Bone marrow (tissue), 2 donors: Measurements from ENCODE around the gene IRF4.
"Not testable (repeated sequence)": the region's sequence is repeated elsewhere in the genome, so short reads cannot be mapped to it uniquely, and the experiment has no call there.

Source experiments
- DNase-seq, 2 donors: peaks; one replicate each; lab custom pipeline; 2025; lab: John Stamatoyannopoulos, UW

The IRF4 gene

GRCh38 chr6:366389-367297 is 24.9 kb upstream of the IRF4 start:
- DNase-seq = no peak

- no peak for DNase-seq
Measured at GRCh38 chr6:367298-367794, 24.2 kb upstream of the IRF4 start.

- DNase-seq = no peak
Measured at GRCh38 chr6:367891-368630, 23.5 kb upstream of the IRF4 start.

- no peak for DNase-seq
Measured at GRCh38 chr6:369559-370431, 21.8 kb upstream of the IRF4 start.

- DNase-seq = no peak
Measured at GRCh38 chr6:370555-370954, 21.0 kb upstream of the IRF4 start.

- not testable (repeated sequence) for DNase-seq
Measured at GRCh38 chr6:371851-372250, 19.7 kb upstream of the IRF4 start.

GRCh38 chr6:372336-372911 is 19.1 kb upstream of the IRF4 start:
- no peak for DNase-seq

- DNase-seq = no peak
Measured at GRCh38 chr6:373031-373430, 18.5 kb upstream of the IRF4 start.

GRCh38 chr6:373773-374724 is 17.5 kb upstream of the IRF4 start:
- no peak for DNase-seq

GRCh38 chr6:374956-375355 is 16.6 kb upstream of the IRF4 start:
- no peak for DNase-seq

- no peak for DNase-seq
Measured at GRCh38 chr6:376827-377640, 14.5 kb upstream of the IRF4 start.

GRCh38 chr6:377641-378020 is 13.9 kb upstream of the IRF4 start:
- not testable (repeated sequence) for DNase-seq

GRCh38 chr6:378090-378957 is 13.2 kb upstream of the IRF4 start:
- no peak for DNase-seq

- no peak for DNase-seq
Measured at GRCh38 chr6:378958-379409, 12.6 kb upstream of the IRF4 start.

- DNase-seq = no peak
Measured at GRCh38 chr6:379410-380181, 12.0 kb upstream of the IRF4 start.

- no peak for DNase-seq
Measured at GRCh38 chr6:380234-381218, 11.0 kb upstream of the IRF4 start.
